ENCODE results near the gene COLEC12.

DNA sequence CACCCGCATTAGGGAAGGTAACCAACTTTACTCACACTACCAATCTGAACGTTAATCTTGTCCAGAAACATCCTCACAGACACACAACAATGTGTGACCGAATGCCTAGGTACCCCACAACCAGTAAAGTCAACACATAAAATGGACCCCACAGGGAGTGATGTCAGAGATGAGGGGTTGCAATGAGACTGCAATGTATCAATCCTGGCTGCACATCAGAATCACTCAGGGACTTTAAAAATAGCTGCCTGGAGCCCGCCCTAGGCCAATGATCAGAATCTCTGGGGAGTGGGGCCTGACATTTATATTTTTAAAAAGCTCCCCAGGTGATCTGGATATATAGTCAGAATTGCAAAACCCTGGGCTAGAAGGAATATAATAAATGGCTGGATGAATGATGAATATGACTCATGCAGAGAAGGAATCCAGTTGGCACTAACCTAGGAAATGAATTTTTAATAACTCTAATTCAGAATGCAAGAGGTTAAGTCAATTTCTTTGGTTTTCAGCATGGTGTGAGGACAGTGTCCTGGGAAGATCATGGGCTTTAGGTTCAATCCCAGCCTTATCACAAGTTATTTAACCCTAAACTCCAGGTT is 92.8 kb downstream of the COLEC12 start:
- TF ChIP-seq EZH2 (IDR thresholded peaks at IDR 0.05) = no peak
- TF ChIP-seq POLR2AphosphoS5 (IDR thresholded peaks at IDR 0.05; ENCODE audit: borderline replicate concordance, low read depth, low read length) = no peak
- TF ChIP-seq FOXP2 (optimal IDR thresholded peaks at IDR 0.05; ENCODE audit: control extremely low read depth, extremely low read length, insufficient read depth) = no peak
